Neural cell (in vitro differentiated cells): Measurements from ENCODE around the gene SLC7A8. TPM values are rescaled to one million over a fixed set of nuclear protein-coding genes. Genes with fewer than 3 reads are reported as not detected.

Experiments used
- H2AFZ ChIP-seq: fragments of 200-600, 300-800 bp; sonication (generic), shearing (Covaris generic); 2 replicates; pipeline ENCODE4 v1.6.0; 2014; ENCODE audit warnings: low read depth, mild to moderate bottlenecking, antibody characterized with exemption, low read length, moderate library complexity
- H3F3A ChIP-seq: fragments of 200-600 bp; shearing (Covaris generic); 2 replicates; pipeline ENCODE4 v1.6.1; 2016; ENCODE audit warnings: mild to moderate bottlenecking, moderate library complexity, mixed read lengths, antibody characterized with exemption, low read length; ENCODE audit not compliant: insufficient read depth, poor library complexity, severe bottlenecking
- H3K27ac ChIP-seq: fragments of 200-600, 300-800 bp; sonication (generic), shearing (Covaris generic); 2 replicates; pipeline ENCODE4 v1.5.1; 2014; ENCODE audit warnings: mild to moderate bottlenecking, low read length, moderate library complexity
- H3K27me3 ChIP-seq: fragments of 300-800, 200-600 bp; sonication (generic), shearing (Covaris generic); 2 replicates; pipeline ENCODE4 v1.6.0; 2014; ENCODE audit warnings: mild to moderate bottlenecking, low read depth, low read length, moderate library complexity; ENCODE audit not compliant: insufficient read depth
- H3K36me3 ChIP-seq: fragments of 300-800, 200-600 bp; sonication (generic), shearing (Covaris generic); 2 replicates; pipeline ENCODE4 v1.5.1; 2014; ENCODE audit warnings: mild to moderate bottlenecking, antibody characterized with exemption, low read length, moderate library complexity; ENCODE audit not compliant: insufficient read depth
- H3K4me2 ChIP-seq: fragments of 300-800, 200-600 bp; sonication (generic), shearing (Covaris generic); 2 replicates; pipeline ENCODE4 v1.6.0; 2014; ENCODE audit warnings: mild to moderate bottlenecking, low read length
- H3K4me3 ChIP-seq: fragments of 300-800, 200-600 bp; sonication (generic), shearing (Covaris generic); 2 replicates; pipeline ENCODE4 v1.5.1; 2014; ENCODE audit warnings: mild to moderate bottlenecking, low read length, moderate library complexity
- H3K79me2 ChIP-seq: fragments of 200-600 bp; shearing (Covaris generic); replicated peaks from 2 replicates; pipeline ENCODE4 v1.6.0; 2014; ENCODE audit warnings: mild to moderate bottlenecking, low read length, moderate library complexity; ENCODE audit not compliant: insufficient read depth
- H3K9ac ChIP-seq: fragments of 300-800, 200-600 bp; sonication (generic), shearing (Covaris generic); 2 replicates; pipeline ENCODE4 v1.6.1; 2016; ENCODE audit warnings: mild to moderate bottlenecking, low read length, mixed read lengths
- H3K9me2 ChIP-seq: fragments of 200-600 bp; shearing (Covaris generic); 2 replicates; pipeline ENCODE4 v1.6.1; 2016; ENCODE audit warnings: mild to moderate bottlenecking, low read length, mixed read lengths; ENCODE audit not compliant: insufficient read depth
- H3K9me3 ChIP-seq: fragments of 200-600, 300-800 bp; sonication (generic), shearing (Covaris generic); 2 replicates; pipeline ENCODE4 v1.6.1; 2016; ENCODE audit warnings: mild to moderate bottlenecking, mixed run types, low read length, moderate library complexity, mixed read lengths
- H4K20me1 ChIP-seq: fragments of 200-600 bp; shearing (Covaris generic); 2 replicates; pipeline ENCODE4 v1.6.1; 2016; ENCODE audit warnings: mild to moderate bottlenecking, mixed run types; ENCODE audit not compliant: insufficient read depth
- EP300 ChIP-seq: fragments of 450-650 bp; conservative IDR thresholded peaks from 2 replicates; pipeline ENCODE4 v1.6.1; 2014; ENCODE audit warnings: antibody characterized with exemption, mild to moderate bottlenecking, moderate library complexity; ENCODE audit not compliant: poor library complexity, severe bottlenecking
- EZH2 ChIP-seq: fragments of 200-600, 300-800 bp; shearing (Covaris generic), sonication (generic); IDR thresholded peaks from 2 replicates; pipeline ENCODE4 v1.6.1; 2014; ENCODE audit warnings: antibody characterized with exemption, low read length, borderline replicate concordance, mild to moderate bottlenecking; ENCODE audit not compliant: insufficient read depth, poor library complexity, severe bottlenecking
- MXI1 ChIP-seq: fragments of 450-650 bp; conservative IDR thresholded peaks from 2 replicates; pipeline ENCODE4 v1.6.1; 2014; ENCODE audit warnings: antibody characterized with exemption, mild to moderate bottlenecking; ENCODE audit not compliant: poor library complexity, severe bottlenecking
- POLR2AphosphoS5 ChIP-seq: IDR thresholded peaks from 2 replicates; pipeline ENCODE4 v1.6.1; 2012
- RAD21 ChIP-seq: fragments of 450-650 bp; conservative IDR thresholded peaks from 2 replicates; pipeline ENCODE4 v1.6.1; 2014; ENCODE audit warnings: antibody characterized with exemption, mild to moderate bottlenecking, moderate library complexity
- SMC3 ChIP-seq: fragments of 450-650 bp; conservative IDR thresholded peaks from 2 replicates; pipeline ENCODE4 v1.6.1; 2014; ENCODE audit warnings: antibody characterized with exemption, mild to moderate bottlenecking, moderate library complexity; ENCODE audit not compliant: poor library complexity
- TAF1 ChIP-seq: IDR thresholded peaks from 2 replicates; pipeline ENCODE4 v1.6.1; 2012; ENCODE audit warnings: low read depth
- polyA plus RNA-seq: library from polyadenylated mRNA; depleted of rRNA; stranded (reverse); fragments of >200 nt; gene quantifications from 2 replicates; pipeline ENCODE4 v1.2.3, GENCODE V29; 2014
- TF ChIP-seq, protein P1 (sequence below): fragments of 450-650 bp; IDR thresholded peaks from 2 replicates; pipeline ENCODE4 v1.5.1; 2014; ENCODE audit warnings: antibody characterized with exemption, mild to moderate bottlenecking, moderate library complexity; ENCODE audit not compliant: poor library complexity, severe bottlenecking
- TF ChIP-seq, protein P2 (sequence below): IDR thresholded peaks from 2 replicates; pipeline ENCODE4 v1.6.1; 2012; ENCODE audit warnings: borderline replicate concordance

The SLC7A8 gene
- polyA plus RNA-seq, 1 donor from 2014 or later: 0.21 TPM

DNA sequence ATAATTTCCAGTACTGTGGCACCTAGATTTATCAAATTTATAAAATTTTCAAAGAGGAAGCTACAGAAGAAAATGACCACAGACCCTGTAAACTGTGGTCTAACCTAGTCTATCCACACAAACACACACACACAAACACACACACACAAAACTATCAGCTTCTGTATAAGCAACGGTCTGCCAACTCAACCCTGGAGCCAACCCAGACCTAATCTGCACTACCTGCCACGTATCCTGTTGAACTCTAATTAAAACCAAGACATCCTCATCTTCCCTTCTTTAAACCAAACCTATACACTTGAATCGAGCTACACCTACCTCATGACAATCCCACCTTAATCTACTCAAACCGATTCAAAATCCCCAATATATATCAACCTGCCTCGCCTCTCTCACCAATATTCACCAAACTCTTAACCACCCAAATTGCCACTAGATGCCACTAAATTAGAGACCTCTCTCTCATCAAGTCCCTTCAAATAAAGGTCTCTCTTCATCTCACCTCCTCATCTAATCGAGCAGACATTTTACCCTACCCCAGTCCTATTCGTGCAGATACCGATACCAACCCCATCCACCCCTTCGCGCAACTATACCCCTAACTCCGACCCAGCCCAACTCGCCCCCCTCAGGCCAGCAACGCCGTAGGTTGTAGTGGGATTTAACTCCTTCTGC, 89.3 kb downstream of the SLC7A8 start:
- Histone ChIP-seq H3K79me2 (peaks cover 44% of the 10 kb centered on the region), H3K4me2 (peak overlapping the region; percentile 94), H4K20me1 (no peaks in the 10 kb centered on the region), H3K27ac (peak overlapping the region; percentile 96), H3K36me3 (no peaks in the 10 kb centered on the region), H3K9ac (peak overlapping the region; percentile 96), H3K27me3 (no peaks in the 10 kb centered on the region), H3K9me2 (no peaks in the 10 kb centered on the region), H3K9me3 (no peaks in the 10 kb centered on the region), H3K4me3 (peak overlapping the region; percentile 74), H2AFZ (peak overlapping the region; percentile 74), H3F3A (no peaks in the 10 kb centered on the region)
- TF ChIP-seq, protein P1, sequence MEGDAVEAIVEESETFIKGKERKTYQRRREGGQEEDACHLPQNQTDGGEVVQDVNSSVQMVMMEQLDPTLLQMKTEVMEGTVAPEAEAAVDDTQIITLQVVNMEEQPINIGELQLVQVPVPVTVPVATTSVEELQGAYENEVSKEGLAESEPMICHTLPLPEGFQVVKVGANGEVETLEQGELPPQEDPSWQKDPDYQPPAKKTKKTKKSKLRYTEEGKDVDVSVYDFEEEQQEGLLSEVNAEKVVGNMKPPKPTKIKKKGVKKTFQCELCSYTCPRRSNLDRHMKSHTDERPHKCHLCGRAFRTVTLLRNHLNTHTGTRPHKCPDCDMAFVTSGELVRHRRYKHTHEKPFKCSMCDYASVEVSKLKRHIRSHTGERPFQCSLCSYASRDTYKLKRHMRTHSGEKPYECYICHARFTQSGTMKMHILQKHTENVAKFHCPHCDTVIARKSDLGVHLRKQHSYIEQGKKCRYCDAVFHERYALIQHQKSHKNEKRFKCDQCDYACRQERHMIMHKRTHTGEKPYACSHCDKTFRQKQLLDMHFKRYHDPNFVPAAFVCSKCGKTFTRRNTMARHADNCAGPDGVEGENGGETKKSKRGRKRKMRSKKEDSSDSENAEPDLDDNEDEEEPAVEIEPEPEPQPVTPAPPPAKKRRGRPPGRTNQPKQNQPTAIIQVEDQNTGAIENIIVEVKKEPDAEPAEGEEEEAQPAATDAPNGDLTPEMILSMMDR: peak; percentile 67
- TF ChIP-seq MXI1 (peak; percentile 45), SMC3 (peak; percentile 55), EZH2 (no peak), RAD21 (no peak)

- H3F3A ChIP-seq: no peaks in the 10 kb centered on the region
- H4K20me1 ChIP-seq: no peaks in the 10 kb centered on the region
- peak overlapping the region; percentile 74 for H3K4me3 ChIP-seq
- H3K9ac ChIP-seq: peak overlapping the region; percentile 96
- no peaks in the 10 kb centered on the region for H3K9me3 ChIP-seq
- TF ChIP-seq POLR2AphosphoS5 (no peak), TAF1 (no peak), MXI1 (no peak), EZH2 (no peak), RAD21 (no peak), SMC3 (no peak), EP300 (no peak)
- TF ChIP-seq, protein P2, sequence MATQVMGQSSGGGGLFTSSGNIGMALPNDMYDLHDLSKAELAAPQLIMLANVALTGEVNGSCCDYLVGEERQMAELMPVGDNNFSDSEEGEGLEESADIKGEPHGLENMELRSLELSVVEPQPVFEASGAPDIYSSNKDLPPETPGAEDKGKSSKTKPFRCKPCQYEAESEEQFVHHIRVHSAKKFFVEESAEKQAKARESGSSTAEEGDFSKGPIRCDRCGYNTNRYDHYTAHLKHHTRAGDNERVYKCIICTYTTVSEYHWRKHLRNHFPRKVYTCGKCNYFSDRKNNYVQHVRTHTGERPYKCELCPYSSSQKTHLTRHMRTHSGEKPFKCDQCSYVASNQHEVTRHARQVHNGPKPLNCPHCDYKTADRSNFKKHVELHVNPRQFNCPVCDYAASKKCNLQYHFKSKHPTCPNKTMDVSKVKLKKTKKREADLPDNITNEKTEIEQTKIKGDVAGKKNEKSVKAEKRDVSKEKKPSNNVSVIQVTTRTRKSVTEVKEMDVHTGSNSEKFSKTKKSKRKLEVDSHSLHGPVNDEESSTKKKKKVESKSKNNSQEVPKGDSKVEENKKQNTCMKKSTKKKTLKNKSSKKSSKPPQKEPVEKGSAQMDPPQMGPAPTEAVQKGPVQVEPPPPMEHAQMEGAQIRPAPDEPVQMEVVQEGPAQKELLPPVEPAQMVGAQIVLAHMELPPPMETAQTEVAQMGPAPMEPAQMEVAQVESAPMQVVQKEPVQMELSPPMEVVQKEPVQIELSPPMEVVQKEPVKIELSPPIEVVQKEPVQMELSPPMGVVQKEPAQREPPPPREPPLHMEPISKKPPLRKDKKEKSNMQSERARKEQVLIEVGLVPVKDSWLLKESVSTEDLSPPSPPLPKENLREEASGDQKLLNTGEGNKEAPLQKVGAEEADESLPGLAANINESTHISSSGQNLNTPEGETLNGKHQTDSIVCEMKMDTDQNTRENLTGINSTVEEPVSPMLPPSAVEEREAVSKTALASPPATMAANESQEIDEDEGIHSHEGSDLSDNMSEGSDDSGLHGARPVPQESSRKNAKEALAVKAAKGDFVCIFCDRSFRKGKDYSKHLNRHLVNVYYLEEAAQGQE: no peak
- TF ChIP-seq, protein P1: no peak
- peak overlapping the region; percentile 94 for H3K4me2 ChIP-seq
- H3K9me2 ChIP-seq: no peaks in the 10 kb centered on the region
- no peaks in the 10 kb centered on the region for H3K27me3 ChIP-seq
- H3K36me3 ChIP-seq: no peaks in the 10 kb centered on the region
- no peak overlapping the region for H3K27ac ChIP-seq
- H3K79me2 ChIP-seq: peaks cover 44% of the 10 kb centered on the region
- H2AFZ ChIP-seq: no peak overlapping the region
Measured at GRCh38 chr14:23093526-23093925, 89.9 kb downstream of the SLC7A8 start.
